Mucosa of descending colon (tissue), 3 donors: ENCODE results near the gene BARD1. TPM values are rescaled to one million over a fixed set of nuclear protein-coding genes. Genes with fewer than 3 reads are reported as not detected.
A peak's percentile ranks its signal among the peaks of the same experiment; 100 is the strongest.

ENCODE experiments used
- ATAC-seq: fragments of 200-7000 bp; cut with Tn5 transposase; one replicate; pipeline ENCODE4 v1.9.1; 2020; ENCODE audit warnings: mild to moderate bottlenecking, moderate library complexity
- DNase-seq, 3 donors: peaks; one replicate each; pipeline ENCODE4 v3.0.0-alpha.2; 2020
- H3K36me3 ChIP-seq: fragments of 200-600 bp; one replicate; pipeline ENCODE4 v1.8.0; 2021; ENCODE audit warnings: low read depth, mild to moderate bottlenecking
- H3K4me1 ChIP-seq: fragments of 200-600 bp; one replicate; pipeline ENCODE4 v1.8.0; 2021; ENCODE audit warnings: low read depth, mild to moderate bottlenecking
- H3K4me3 ChIP-seq: fragments of 200-600 bp; one replicate; pipeline ENCODE4 v1.8.0; 2021; ENCODE audit warnings: mild to moderate bottlenecking
- H3K9me3 ChIP-seq: fragments of 200-600 bp; one replicate; pipeline ENCODE4 v1.8.0; 2021; ENCODE audit warnings: mild to moderate bottlenecking
- intact Hi-C, 2 donors: fragments of 100-400 bp; cut with DNase I in 1 of 2; cut with micrococcal nuclease in 1 of 2; formaldehyde crosslinking; loops; one replicate each; pipeline versions ENCODE4 v1.11.0 to v1.11.1; 2022; cut with DNase I, micrococcal nuclease
- total RNA-seq, 3 donors: library from RNA; stranded (reverse); fragmentation: NEBNext Ultra II Directional in 2 of 3; extraction: Animal tissue kit (Norgen Biotek cat#: 25700) in 2 of 3; gene quantifications; one replicate each; pipeline versions ENCODE4 v1.2.1 to v1.2.4, GENCODE V29; 2021 to 2023
- TF ChIP-seq, protein P1 (sequence below): fragments of 200-600 bp; IDR thresholded peaks from one replicate; pipeline ENCODE4 v1.8.0; 2022; ENCODE audit warnings: antibody characterized with exemption, mild to moderate bottlenecking
- donor health status: DM: no; HTN: no; CAD: no; lungs with moderate emphysema.
- donor health status: DM: no; HTN: no; CAD: no.
- donor health status: DM: no; HTN: yes; CAD: no.

Gene BARD1
- total RNA-seq, 3 donors from 2014 or later: 10.5 to 20.4 (median 15.9) TPM

DNA sequence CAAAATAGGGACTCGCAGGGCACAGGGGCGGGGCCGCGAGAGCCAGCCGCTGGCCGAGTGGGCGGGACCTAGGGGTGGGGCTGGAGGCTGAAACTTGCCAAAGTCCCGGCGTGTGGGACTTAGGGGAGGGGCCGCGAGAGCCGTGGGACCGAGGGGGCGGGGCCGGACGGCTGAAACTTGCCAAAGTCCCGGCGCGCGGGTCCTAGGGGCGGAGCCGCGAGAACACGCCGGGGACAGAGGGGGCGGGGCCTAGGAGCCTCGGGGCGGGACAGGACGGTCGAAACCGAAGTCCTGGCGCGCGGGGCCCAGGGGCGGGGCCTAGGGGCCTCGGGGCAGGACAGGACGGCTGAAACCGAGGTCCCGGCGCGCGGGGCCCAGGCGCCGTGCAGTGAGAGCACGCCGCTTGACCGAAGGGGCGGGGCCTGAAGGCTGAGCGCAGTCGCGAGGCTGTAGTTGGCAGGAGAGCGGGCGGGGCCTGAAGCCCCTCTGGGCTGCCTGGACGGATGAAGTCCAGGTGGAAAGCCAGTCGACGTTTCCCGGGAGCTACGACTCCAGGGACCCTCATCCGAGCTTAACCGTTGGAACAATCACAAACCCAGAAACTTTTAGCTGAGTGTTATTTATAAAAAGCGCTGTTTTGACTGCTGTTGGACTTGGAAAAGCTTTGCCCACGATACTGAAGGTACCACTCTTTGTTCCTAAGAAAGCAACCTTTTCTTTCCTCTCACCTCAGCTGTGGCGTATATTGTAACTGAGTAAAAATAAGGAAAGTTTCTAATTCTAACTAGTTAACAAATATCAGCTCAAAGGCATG lies 475 bp upstream of the BARD1 start:
- Histone ChIP-seq H3K4me3 (peak overlapping the region; percentile 80), H3K9me3 (no peaks in the 10 kb centered on the region), H3K4me1 (peaks cover 6% of the 10 kb centered on the region), H3K36me3 (peaks cover 5% of the 10 kb centered on the region)
- TF ChIP-seq, protein P1, sequence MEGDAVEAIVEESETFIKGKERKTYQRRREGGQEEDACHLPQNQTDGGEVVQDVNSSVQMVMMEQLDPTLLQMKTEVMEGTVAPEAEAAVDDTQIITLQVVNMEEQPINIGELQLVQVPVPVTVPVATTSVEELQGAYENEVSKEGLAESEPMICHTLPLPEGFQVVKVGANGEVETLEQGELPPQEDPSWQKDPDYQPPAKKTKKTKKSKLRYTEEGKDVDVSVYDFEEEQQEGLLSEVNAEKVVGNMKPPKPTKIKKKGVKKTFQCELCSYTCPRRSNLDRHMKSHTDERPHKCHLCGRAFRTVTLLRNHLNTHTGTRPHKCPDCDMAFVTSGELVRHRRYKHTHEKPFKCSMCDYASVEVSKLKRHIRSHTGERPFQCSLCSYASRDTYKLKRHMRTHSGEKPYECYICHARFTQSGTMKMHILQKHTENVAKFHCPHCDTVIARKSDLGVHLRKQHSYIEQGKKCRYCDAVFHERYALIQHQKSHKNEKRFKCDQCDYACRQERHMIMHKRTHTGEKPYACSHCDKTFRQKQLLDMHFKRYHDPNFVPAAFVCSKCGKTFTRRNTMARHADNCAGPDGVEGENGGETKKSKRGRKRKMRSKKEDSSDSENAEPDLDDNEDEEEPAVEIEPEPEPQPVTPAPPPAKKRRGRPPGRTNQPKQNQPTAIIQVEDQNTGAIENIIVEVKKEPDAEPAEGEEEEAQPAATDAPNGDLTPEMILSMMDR: no peak
- intact Hi-C loops: no loop called here
- DNase-seq (peak; percentile 99 to 100 (median 100)), ATAC-seq (peak; percentile 95)

DNA sequence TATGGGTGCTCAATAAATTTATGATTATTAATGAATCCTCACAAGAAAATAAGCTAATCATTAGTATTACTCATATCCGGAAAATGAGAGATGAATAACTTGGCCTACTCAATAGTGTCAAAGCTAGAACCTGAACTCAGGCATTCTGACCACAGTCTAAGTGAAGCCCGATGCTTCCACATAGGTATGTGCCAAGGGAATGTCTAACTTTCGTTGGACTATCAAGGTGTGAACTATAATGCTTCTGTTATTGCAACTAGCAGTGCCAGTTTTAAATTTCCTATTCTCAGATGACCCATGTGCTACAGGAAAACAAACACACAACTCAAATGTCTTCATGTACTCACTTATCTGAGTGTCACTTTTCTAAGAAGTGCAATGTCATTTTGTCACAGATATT lies 1.8 kb downstream of the BARD1 start:
- ATAC-seq (no peak), DNase-seq (no peak)
- Histone ChIP-seq H3K36me3 (peaks cover 5% of the 10 kb centered on the region), H3K9me3 (no peaks in the 10 kb centered on the region), H3K4me1 (peaks cover 6% of the 10 kb centered on the region), H3K4me3 (no peak overlapping the region)
- intact Hi-C loops: no loop called here
- TF ChIP-seq, protein P1: no peak

DNA sequence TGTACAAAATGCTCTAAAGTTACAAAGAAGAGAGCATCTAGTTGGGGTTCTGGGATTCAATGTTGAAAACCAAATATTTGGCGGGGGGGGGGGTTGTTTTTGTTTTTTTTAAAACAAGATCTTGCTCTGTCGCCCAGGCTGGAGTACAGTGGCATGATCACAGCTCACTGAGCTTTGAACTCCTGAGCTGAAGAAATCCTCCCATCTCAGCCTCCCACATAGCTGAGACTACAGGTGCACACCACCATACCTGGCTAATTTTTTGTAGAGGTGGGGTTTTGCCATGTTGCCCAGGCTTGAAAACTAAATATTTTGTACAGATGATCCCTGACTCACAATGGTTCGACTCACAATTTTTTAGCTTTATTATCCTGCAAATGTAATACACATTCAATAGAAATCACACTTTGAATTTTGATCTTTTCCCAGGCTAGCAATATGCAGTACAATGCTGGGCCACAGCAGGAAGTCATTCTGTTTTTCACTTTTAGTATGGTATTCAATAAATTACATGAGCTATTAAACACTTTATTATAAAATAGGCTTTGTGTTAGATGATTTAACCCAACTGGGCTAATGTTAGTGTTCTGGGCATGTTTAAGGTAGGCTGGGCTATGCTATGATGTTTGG lies 7.6 kb downstream of the BARD1 start:
- intact Hi-C loops: no loop called here
- H3K36me3 ChIP-seq: no peaks in the 10 kb centered on the region
- no peaks in the 10 kb centered on the region for H3K9me3 ChIP-seq
- TF ChIP-seq, protein P1: no peak
- DNase-seq (no peak), ATAC-seq (peak; percentile 67)
- H3K4me1 ChIP-seq: no peaks in the 10 kb centered on the region
- no peak overlapping the region for H3K4me3 ChIP-seq

DNA sequence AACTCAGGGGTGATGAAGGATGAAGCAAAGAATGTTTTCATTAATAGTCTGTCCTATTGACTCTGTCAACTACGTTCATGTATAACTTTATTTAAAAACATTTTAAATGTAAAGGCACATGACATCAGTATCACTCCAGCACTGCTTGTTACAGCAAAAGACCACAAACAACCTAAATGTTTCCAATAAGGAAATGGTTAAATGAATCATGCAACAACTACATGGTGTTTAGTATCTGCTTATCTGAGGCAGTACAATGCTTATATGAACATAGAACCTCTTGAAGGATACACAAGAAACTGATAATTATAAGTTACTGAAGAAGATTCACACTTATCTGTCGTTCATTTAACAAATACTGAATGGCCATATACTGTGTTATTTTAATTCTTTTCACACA lies 8.4 kb downstream of the BARD1 start:
- intact Hi-C loops: no loop called here

DNA sequence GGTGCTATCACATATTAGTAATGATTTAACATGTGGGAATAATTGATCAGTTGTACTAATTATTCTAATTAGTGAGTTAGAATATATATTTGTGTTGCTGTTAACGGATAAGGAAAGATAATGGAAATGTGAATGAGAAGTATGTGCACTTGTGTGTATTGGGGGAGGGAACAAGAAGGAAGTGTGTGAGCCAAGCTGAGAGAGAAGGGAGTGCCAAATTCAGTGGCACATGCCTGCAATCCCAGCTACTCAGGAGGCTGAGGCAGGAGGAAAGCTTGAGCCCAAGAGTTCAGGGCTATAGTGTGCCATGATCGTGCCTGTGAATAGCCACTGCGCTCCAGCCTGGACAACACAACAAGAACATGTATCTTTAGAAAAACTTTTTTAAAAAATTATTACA lies 9.3 kb downstream of the BARD1 start:
- ATAC-seq (peak; percentile 72), DNase-seq (peak in 1 of 3 donors; percentile 21)
- TF ChIP-seq, protein P1: no peak
- intact Hi-C loops: no loop called here
- Histone ChIP-seq H3K9me3 (no peaks in the 10 kb centered on the region), H3K4me1 (no peaks in the 10 kb centered on the region), H3K4me3 (no peak overlapping the region), H3K36me3 (no peaks in the 10 kb centered on the region)

More for the DNA sequence above, 8.4 kb downstream of the BARD1 start:
- TF ChIP-seq, protein P1: no peak
- Histone ChIP-seq H3K4me1 (no peaks in the 10 kb centered on the region), H3K9me3 (no peaks in the 10 kb centered on the region), H3K36me3 (no peaks in the 10 kb centered on the region), H3K4me3 (no peak overlapping the region)
- DNase-seq: no peak
- no peak for ATAC-seq
